Ammon's horn (tissue), 1 donor: ENCODE data around the gene C1orf116.
A peak's percentile ranks its signal among the peaks of the same experiment; 100 is the strongest.
"Not testable (repeated sequence)": the region's sequence is repeated elsewhere in the genome, so short reads cannot be mapped to it uniquely, and the experiment has no call there.

ENCODE experiments used
- DNase-seq: peaks from one replicate; pipeline ENCODE4 v3.0.0-alpha.2; 2016; ENCODE audit warnings: low spot score

Gene C1orf116

GRCh38 chr1:207058878-207059867 is 26.6 kb upstream of the C1orf116 start:
- no peak for DNase-seq

GRCh38 chr1:207058252-207058651 is 25.7 kb upstream of the C1orf116 start:
- no peak for DNase-seq

GRCh38 chr1:207056673-207057072 is 24.1 kb upstream of the C1orf116 start:
- no peak for DNase-seq

GRCh38 chr1:207055386-207056001 is 22.9 kb upstream of the C1orf116 start:
- no peak for DNase-seq

GRCh38 chr1:207054491-207054890 is 21.9 kb upstream of the C1orf116 start:
- no peak for DNase-seq

GRCh38 chr1:207052911-207053769 is 20.6 kb upstream of the C1orf116 start, which contains the start of gene PFKFB2:
PFKFB2 (plus strand) TSS chr1:207053275; CDS start chr1:207054718, 1,443 bp downstream.
- DNase-seq: peak; percentile 96

- no peak for DNase-seq
These were observed 18.8 kb upstream of the C1orf116 start, which contains the start of gene YOD1 for GRCh38 chr1:207051191-207051943. YOD1 (minus strand) TSS chr1:207051208; CDS start chr1:207051030, 178 bp downstream.

- DNase-seq: peak; percentile 90
These were observed 18.1 kb upstream of the C1orf116 start for GRCh38 chr1:207050480-207051190.

- DNase-seq: peak; percentile 61
These were observed 17.4 kb upstream of the C1orf116 start for GRCh38 chr1:207049974-207050391.

GRCh38 chr1:207049514-207049913 is 17.0 kb upstream of the C1orf116 start:
- no peak for DNase-seq

GRCh38 chr1:207049054-207049453 is 16.5 kb upstream of the C1orf116 start:
- DNase-seq: no peak

- no peak for DNase-seq
These were observed 15.5 kb upstream of the C1orf116 start for GRCh38 chr1:207048041-207048440.

GRCh38 chr1:207047505-207047904 is 14.9 kb upstream of the C1orf116 start:
- DNase-seq: no peak

- DNase-seq: no peak
These were observed 12.9 kb upstream of the C1orf116 start for GRCh38 chr1:207045453-207045852.

GRCh38 chr1:207041397-207041796 is 8.8 kb upstream of the C1orf116 start:
- not testable (repeated sequence) for DNase-seq

- DNase-seq: no peak
These were observed 7.6 kb upstream of the C1orf116 start for GRCh38 chr1:207040181-207040533.

GRCh38 chr1:207039380-207040180 is 7.0 kb upstream of the C1orf116 start:
- DNase-seq: no peak

GRCh38 chr1:207036865-207037264 is 4.3 kb upstream of the C1orf116 start:
- no peak for DNase-seq

GRCh38 chr1:207035877-207036551 is 3.5 kb upstream of the C1orf116 start:
- no peak for DNase-seq
